Activated CD4-positive, alpha-beta T cell treated with anti-CD3 and anti-CD28 coated beads, Interleukin-2, Interleukin-4, amounts not matched to agents 100 ng/mL and 50 ng/mL, durations not matched to agents 16 hours and 8 hours (primary cell): ENCODE results near the gene SKP2.
"Not testable (repeated sequence)": the region's sequence is repeated elsewhere in the genome, so short reads cannot be mapped to it uniquely, and the experiment has no call there.

Experiments used
- DNase-seq: peaks from one replicate; pipeline ENCODE4 v3.0.0-alpha.2; 2020; ENCODE audit warnings: low spot score

Gene SKP2

GRCh38 chr5:36156619-36157018 is 4.7 kb downstream of the SKP2 start:
- DNase-seq: no peak

- DNase-seq: no peak
These were observed 6.2 kb downstream of the SKP2 start for GRCh38 chr5:36158144-36158543.

GRCh38 chr5:36160617-36161016 is 8.7 kb downstream of the SKP2 start:
- no peak for DNase-seq

GRCh38 chr5:36161361-36161760 is 9.4 kb downstream of the SKP2 start:
- DNase-seq: no peak

- no peak for DNase-seq
These were observed 11.0 kb downstream of the SKP2 start for GRCh38 chr5:36162810-36163486.

GRCh38 chr5:36164461-36164860 is 12.6 kb downstream of the SKP2 start:
- no peak for DNase-seq

GRCh38 chr5:36168737-36169136 is 16.8 kb downstream of the SKP2 start:
- DNase-seq: no peak

- no peak for DNase-seq
These were observed 19.0 kb downstream of the SKP2 start for GRCh38 chr5:36170832-36171424.

- no peak for DNase-seq
These were observed 20.7 kb downstream of the SKP2 start for GRCh38 chr5:36172599-36172998.

GRCh38 chr5:36173426-36173825 is 21.5 kb downstream of the SKP2 start:
- no peak for DNase-seq

GRCh38 chr5:36174119-36174518 is 22.2 kb downstream of the SKP2 start:
- no peak for DNase-seq

GRCh38 chr5:36175043-36175442 is 23.1 kb downstream of the SKP2 start:
- DNase-seq: no peak

- no peak for DNase-seq
These were observed 25.2 kb downstream of the SKP2 start for GRCh38 chr5:36177154-36177553.

- no peak for DNase-seq
These were observed 26.0 kb downstream of the SKP2 start for GRCh38 chr5:36177715-36178523.

GRCh38 chr5:36178524-36178890 is 26.6 kb downstream of the SKP2 start:
- DNase-seq: no peak

- no peak for DNase-seq
These were observed 28.0 kb downstream of the SKP2 start for GRCh38 chr5:36179950-36180349.

- DNase-seq: no peak
These were observed 28.8 kb downstream of the SKP2 start for GRCh38 chr5:36180556-36181350.

- no peak for DNase-seq
These were observed 29.9 kb downstream of the SKP2 start for GRCh38 chr5:36181774-36182173.

GRCh38 chr5:36184408-36184807 is 32.5 kb downstream of the SKP2 start:
- DNase-seq: not testable (repeated sequence)

GRCh38 chr5:36193746-36194145 is 41.8 kb downstream of the SKP2 start:
- no peak for DNase-seq

- DNase-seq: no peak
These were observed 46.4 kb downstream of the SKP2 start for GRCh38 chr5:36198281-36198680.

- not testable (repeated sequence) for DNase-seq
These were observed 46.9 kb downstream of the SKP2 start for GRCh38 chr5:36198783-36199182.
